Measurements from ENCODE around the gene HS1BP3. TPM values are rescaled to one million over a fixed set of nuclear protein-coding genes. Genes with fewer than 3 reads are reported as not detected.

The HS1BP3 gene
- total and polyA plus RNA-seq, 2 of the 13 experiments (the other 11 are each of a cell fraction or from before 2014, with no cell fraction given) = 15.2 to 22.0 TPM

DNA sequence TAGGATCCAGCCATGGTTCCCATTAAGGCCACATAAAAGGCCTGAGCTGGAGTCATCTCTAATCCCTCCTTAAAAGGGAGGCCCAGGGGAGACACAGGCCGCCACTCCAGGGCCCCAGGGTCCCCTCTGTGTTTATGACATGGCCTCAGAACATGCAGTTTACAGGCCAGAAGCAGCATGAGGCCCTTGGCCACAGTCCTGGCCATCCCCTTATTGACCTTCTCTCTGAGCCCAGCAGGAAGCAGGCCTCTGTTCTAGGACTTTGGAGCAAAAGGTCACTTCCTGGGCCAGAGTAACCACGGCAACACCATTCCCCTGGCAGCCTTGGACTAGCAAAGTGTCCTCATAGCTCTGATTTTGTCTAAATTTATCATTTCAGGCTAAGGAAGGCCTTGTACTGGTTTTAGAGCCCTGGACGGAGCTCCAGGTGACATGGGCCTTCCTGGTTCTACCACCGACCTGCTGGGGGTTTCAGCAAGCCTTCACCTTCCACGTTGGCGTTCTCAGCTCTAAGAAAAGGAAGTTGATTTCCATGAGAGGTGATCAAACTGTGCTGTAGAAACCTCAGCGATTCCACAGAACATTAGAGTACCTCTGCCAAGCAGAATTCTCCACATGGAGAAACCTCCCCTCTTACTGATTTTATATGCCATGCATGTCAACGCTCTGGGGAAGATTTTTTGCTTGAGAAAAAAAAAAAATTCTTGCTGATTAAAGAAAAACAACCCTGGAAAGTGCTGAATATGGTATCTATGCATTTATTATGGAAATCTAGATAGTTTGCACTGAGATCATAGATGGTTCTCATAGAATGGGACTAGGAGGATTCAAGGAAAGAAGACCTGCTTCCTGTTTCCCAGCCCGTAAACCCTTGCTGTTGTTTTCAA, 53.7 kb downstream of the HS1BP3 start (continued):
- TF ChIP-seq, protein P1, sequence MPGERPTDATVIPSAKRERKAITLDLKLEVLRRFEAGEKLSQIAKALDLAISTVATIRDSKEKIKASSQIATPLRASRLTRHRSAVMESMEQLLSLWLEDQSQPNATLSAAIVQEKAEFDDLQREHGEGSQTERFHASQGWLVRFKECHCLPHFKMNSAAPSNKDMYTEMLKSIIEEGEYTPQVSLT (CRISPR knock-in tag; IDR thresholded peaks at IDR 0.05; ENCODE audit: borderline replicate concordance, low read depth) = no peak
- peak; percentile 52; the same call in 1 of the 2 replicates for TF ChIP-seq SIX1 (CRISPR knock-in tag; IDR thresholded peaks at IDR 0.05; ENCODE audit: borderline replicate concordance)
- no peak for TF ChIP-seq SUZ12 (IDR thresholded peaks at IDR 0.05; ENCODE audit: low read depth, low read length)
- peak; percentile 40; the same call in 1 of the 2 replicates for TF ChIP-seq ZSCAN22 (CRISPR knock-in tag; IDR thresholded peaks at IDR 0.05)
- TF ChIP-seq ZNF234 (CRISPR knock-in tag; conservative IDR thresholded peaks at IDR 0.05) = no peak
- peak; percentile 95; the same call in 1 of the 2 replicates for TF ChIP-seq ZNF598 (CRISPR knock-in tag; IDR thresholded peaks at IDR 0.05; ENCODE audit: borderline replicate concordance)
- TF ChIP-seq, protein P2, sequence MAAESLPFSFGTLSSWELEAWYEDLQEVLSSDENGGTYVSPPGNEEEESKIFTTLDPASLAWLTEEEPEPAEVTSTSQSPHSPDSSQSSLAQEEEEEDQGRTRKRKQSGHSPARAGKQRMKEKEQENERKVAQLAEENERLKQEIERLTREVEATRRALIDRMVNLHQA (CRISPR knock-in tag; IDR thresholded peaks at IDR 0.05) = 0 out of 2 replicates have a peak, but pooled peaks have one; percentile 27
- no peak for TF ChIP-seq SOX6 (IDR thresholded peaks at IDR 0.05)
- TF ChIP-seq SOX6 (CRISPR knock-in tag; IDR thresholded peaks at IDR 0.05) = peak; percentile 93
- TF ChIP-seq, protein P3, sequence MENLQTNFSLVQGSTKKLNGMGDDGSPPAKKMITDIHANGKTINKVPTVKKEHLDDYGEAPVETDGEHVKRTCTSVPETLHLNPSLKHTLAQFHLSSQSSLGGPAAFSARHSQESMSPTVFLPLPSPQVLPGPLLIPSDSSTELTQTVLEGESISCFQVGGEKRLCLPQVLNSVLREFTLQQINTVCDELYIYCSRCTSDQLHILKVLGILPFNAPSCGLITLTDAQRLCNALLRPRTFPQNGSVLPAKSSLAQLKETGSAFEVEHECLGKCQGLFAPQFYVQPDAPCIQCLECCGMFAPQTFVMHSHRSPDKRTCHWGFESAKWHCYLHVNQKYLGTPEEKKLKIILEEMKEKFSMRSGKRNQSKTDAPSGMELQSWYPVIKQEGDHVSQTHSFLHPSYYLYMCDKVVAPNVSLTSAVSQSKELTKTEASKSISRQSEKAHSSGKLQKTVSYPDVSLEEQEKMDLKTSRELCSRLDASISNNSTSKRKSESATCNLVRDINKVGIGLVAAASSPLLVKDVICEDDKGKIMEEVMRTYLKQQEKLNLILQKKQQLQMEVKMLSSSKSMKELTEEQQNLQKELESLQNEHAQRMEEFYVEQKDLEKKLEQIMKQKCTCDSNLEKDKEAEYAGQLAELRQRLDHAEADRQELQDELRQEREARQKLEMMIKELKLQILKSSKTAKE (CRISPR knock-in tag; IDR thresholded peaks at IDR 0.05; ENCODE audit: borderline replicate concordance) = peak; percentile 79; the same call in 1 of the 2 replicates
- TF ChIP-seq HNF4G (IDR thresholded peaks at IDR 0.05; ENCODE audit: borderline replicate concordance, low read depth, low read length) = peak; percentile 99
- TF ChIP-seq HNF4G (CRISPR knock-in tag; IDR thresholded peaks at IDR 0.05; ENCODE audit: borderline replicate concordance, low read depth) = peak; percentile 99
- no peak for TF ChIP-seq ZBTB8A (CRISPR knock-in tag; IDR thresholded peaks at IDR 0.05; ENCODE audit: borderline replicate concordance, low read depth)
- no peak for TF ChIP-seq TP53 (CRISPR knock-in tag; conservative IDR thresholded peaks at IDR 0.05)
- TF ChIP-seq SAP130 (CRISPR knock-in tag; IDR thresholded peaks at IDR 0.05; ENCODE audit: low read depth) = peak; percentile 94; the same call in 1 of the 2 replicates
- peak; percentile 81 for TF ChIP-seq YY1 (IDR thresholded peaks at IDR 0.05; ENCODE audit: insufficient read depth, insufficient replicate concordance, low read depth, low read length)
- no peak for TF ChIP-seq EHMT2 (IDR thresholded peaks at IDR 0.05; ENCODE audit: borderline replicate concordance, low read depth, low read length)
- peak; percentile 10; the same call in 1 of the 2 replicates for TF ChIP-seq WIZ (CRISPR knock-in tag; IDR thresholded peaks at IDR 0.05)
- TF ChIP-seq ZNF549 (CRISPR knock-in tag; IDR thresholded peaks at IDR 0.05) = no peak
- peak; percentile 69; the same call in 1 of the 2 replicates for TF ChIP-seq ZNF543 (CRISPR knock-in tag; IDR thresholded peaks at IDR 0.05)
- TF ChIP-seq, protein P4, sequence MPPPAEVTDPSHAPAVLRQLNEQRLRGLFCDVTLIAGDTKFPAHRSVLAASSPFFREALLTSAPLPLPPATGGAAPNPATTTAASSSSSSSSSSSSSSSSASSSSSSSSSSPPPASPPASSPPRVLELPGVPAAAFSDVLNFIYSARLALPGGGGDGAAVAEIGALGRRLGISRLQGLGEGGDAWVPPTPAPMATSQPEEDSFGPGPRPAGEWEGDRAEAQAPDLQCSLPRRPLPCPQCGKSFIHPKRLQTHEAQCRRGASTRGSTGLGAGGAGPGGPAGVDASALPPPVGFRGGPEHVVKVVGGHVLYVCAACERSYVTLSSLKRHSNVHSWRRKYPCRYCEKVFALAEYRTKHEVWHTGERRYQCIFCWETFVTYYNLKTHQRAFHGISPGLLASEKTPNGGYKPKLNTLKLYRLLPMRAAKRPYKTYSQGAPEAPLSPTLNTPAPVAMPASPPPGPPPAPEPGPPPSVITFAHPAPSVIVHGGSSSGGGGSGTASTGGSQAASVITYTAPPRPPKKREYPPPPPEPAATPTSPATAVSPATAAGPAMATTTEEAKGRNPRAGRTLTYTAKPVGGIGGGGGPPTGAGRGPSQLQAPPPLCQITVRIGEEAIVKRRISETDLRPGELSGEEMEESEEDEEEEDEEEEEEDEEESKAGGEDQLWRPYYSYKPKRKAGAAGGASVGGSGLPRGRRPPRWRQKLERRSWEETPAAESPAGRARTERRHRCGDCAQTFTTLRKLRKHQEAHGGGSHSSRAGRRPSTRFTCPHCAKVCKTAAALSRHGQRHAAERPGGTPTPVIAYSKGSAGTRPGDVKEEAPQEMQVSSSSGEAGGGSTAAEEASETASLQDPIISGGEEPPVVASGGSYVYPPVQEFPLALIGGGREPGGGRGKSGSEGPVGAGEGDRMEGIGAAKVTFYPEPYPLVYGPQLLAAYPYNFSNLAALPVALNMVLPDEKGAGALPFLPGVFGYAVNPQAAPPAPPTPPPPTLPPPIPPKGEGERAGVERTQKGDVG (CRISPR knock-in tag; IDR thresholded peaks at IDR 0.05; ENCODE audit: borderline replicate concordance) = peak; percentile 78; the same call in 1 of the 2 replicates
- peak; percentile 99 for TF ChIP-seq SPEN (CRISPR knock-in tag; IDR thresholded peaks at IDR 0.05; ENCODE audit: low read depth)

All from HepG2 (cell line).